ENCODE data around the gene SPP1.

- no peak for TF ChIP-seq POLR2A (IDR thresholded peaks at IDR 0.05)
- no peak for TF ChIP-seq CTCF (IDR thresholded peaks at IDR 0.05)
- no peak for TF ChIP-seq EP300 (IDR thresholded peaks at IDR 0.05)
Measured at GRCh38 chr4:88006956-88007303, 31.4 kb downstream of the SPP1 start.

Data from sigmoid colon (tissue), 4 donors.